HG03432 (cell line): ENCODE measurements around the gene OR5B21.

Experiments used
- ATAC-seq: cut with Tn5 transposase; IDR thresholded peaks from one replicate; pipeline ENCODE4 v1.9.1; 2021; ENCODE audit warnings: mild to moderate bottlenecking, moderate library complexity; ENCODE audit not compliant: unreplicated experiment

Gene OR5B21

GRCh38 chr11:58508005-58508404 is at the start of gene OR5B21:
OR5B21 (minus strand) TSS chr11:58508105; CDS start chr11:58508105, 0 bp downstream.
- ATAC-seq: no peak

DNA sequence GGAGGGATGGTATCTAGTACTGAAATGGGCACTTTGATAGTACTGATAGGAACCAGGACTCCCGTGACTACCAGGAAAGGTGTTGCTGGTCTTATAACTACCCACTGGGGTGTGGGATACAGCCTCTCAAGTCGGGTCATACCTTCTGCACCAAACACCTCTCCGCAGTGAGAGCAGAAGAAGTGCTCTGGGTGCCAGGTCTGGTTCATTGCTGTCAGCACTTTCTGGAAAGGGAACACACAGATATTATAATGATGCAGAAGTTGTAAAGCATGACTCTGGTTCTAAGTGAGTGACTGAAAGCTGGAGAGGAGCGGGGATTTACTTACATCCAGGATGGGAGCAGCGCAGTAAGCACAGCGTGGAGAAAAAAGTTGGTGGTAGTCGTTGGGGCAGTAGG is 41.7 kb upstream of the OR5B21 start:
- ATAC-seq: no peak

- no peak for ATAC-seq
Measured at GRCh38 chr11:58546841-58547240, 38.9 kb upstream of the OR5B21 start.

DNA sequence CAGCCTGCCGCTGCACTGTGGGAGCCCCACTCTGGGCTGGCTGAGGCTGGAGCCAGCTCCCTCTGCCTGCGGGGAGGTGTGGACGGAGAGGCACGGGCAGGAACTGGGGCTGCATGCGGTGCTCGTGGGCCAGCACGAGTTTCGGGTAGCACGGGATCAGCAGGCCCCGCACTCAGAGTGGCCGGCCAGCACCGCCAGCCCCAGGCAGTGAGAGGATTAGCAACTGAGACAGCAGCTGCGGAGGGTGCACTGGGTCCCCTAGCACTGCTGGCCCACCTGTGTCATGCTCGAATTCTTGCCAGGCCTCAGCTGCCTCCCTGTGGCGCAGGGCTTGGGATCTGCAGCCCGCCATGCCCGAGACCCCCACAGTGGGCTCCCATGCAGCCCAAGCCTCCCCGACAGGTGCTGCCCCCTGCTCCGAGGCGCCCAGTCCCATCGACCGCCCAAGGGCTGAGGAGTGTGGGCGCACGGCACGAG is 24.0 kb upstream of the OR5B21 start:
- no peak for ATAC-seq

DNA sequence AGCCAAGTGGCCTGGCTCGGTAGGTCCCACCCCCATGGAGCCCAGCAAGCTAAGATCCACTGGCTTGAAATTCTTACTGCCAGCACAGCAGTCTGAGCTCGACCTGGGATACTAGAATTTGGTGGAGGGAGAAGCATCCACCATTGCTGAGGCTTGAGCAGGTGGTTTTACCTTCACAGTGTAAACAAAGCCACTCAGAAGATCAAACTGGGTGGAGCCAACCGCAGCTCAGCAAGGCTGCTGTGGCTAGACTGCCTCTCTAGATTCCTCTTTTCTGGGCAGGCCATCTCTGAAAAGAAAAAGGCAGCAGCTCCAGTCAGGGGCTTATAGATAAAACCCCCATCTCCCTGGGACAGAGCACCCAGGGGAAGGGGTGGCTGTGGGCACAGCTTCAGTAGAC is 22.3 kb upstream of the OR5B21 start:
- no peak for ATAC-seq

DNA sequence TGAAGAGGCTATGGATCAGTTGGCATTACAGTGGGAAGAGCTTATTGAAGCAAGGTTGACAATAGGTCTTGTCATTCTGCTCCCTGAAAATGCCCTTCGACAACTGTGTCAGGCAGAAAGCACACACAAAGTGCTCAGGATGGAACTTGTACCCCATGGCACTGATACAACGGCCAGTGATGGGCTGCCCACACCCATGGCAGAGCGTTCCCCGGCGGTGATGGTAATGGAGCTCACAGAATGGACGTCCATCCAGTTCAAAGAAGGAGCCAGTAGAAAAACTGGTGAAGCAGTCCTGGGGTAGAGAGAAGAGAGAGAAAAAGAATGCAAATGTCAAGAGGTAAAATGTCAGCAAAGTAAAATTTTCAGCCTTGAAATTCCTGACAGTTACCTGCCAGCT is 19.5 kb upstream of the OR5B21 start:
- ATAC-seq: no peak

GRCh38 chr11:58526721-58527120 is 18.8 kb upstream of the OR5B21 start:
- no peak for ATAC-seq

GRCh38 chr11:58525037-58525614 is 17.2 kb upstream of the OR5B21 start:
- peak; percentile 89 for ATAC-seq

- peak; percentile 44 for ATAC-seq
Measured at GRCh38 chr11:58524232-58525036, 16.5 kb upstream of the OR5B21 start.

DNA sequence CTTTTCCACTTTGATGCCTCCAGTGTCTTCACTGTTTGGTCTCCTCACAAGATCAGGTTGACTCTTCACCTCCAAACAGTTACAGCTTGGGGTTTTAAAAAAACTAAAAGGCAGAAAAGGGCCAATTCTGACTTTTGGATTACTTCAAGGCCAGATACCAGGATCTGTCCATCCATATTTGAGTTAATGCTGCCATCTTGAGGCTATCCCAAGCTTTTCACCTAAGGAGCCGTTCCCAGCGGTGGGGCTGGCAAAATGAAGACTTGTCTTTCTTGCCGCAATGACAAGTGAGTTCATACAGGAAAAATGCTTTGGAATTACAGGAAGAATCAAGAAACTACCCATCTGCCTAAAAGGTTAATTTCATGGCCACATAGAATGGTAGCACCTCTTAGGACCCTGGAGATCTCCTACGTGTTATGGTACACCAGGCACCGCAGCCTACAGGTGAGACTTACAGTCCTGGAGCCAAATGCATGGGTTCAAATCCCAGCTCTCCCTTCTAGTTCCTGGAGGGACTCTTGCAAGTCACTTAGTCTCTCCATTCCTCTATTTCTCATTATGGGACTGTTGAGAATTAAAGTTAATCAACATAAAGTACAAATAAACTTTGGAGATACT is 6.0 kb upstream of the OR5B21 start:
- peak; percentile 75 for ATAC-seq

GRCh38 chr11:58511636-58512035 is 3.7 kb upstream of the OR5B21 start:
- no peak for ATAC-seq

GRCh38 chr11:58509748-58510147 is 1.8 kb upstream of the OR5B21 start:
- no peak for ATAC-seq

GRCh38 chr11:58508814-58509213 is 909 bp upstream of the OR5B21 start:
- ATAC-seq: no peak

DNA sequence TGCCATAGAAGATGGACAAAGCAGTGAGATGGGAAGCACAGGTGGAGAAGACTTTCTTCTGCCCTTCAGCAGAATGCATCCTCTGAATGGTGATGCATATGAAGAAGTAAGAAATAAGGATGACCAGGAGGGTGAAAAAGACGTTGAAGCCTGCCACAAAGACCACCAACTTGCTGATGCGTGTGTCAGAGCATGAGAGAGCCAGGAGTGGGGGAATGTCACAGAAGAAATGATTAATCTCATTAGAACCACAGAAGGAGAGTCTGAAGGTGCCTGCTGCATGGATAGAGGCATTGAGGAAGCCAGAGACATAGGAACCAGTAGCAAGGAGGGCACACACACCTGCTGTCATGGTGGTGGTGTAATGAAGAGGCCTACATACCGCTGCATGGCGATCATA is 550 bp downstream of the OR5B21 start:
- ATAC-seq: no peak

DNA sequence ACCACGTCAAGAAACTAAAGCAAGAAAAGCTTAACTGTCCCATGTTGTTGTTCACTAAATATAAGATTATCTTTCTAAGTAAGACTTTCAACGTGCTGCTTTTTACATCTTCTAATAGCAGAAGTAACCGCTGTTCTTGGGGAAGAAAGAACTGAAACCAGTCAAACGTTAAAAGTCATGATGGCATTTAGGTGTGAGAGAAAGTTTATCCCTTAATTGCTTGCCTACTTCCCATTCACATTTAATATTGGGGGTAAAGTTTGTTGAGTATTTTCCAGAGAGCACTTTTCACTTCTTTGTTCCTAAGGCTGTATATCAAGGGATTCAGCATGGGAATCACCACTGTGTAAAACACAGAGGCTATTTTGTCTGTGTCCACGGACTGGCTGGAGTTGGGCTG is 970 bp downstream of the OR5B21 start:
- ATAC-seq: peak; percentile 53

DNA sequence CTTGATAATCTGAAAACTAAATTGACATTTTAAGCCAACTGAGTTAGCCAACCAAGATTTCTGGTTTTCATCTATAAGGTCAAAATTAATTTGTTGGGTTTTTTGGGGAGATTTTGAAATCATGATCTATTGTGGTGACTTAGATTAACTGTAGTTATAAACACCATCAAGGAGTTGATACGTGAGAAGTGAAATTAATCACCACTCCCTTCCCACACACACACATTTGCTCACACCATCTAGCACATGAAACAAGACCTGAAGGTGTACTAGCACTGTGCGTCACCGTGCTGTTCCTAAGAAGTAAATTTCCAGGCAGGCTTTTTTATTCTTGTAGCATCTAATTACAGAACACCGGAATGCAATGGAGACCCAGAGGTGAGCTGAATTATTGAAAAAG is 2.1 kb downstream of the OR5B21 start:
- ATAC-seq: no peak

GRCh38 chr11:58504232-58504631 is 3.7 kb downstream of the OR5B21 start:
- ATAC-seq: no peak

- ATAC-seq: peak; percentile 97
Measured at GRCh38 chr11:58503361-58503856, 4.5 kb downstream of the OR5B21 start.

DNA sequence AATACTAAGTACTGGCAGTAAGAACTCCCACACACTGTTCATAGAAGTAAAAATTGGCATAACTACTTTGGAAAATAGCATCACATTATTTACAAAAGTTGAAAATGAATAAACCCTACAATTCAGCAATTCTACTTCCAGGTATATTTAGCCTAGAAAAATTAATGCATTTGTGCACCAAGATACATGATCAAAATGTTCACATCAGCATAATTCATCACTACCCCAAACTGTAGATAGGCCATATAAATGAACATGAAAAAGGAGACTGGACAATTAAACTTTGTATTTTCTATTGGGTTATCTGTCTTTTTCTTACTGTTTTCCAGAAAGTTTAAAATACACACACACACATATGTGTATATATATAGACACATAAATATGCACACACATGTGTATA is 5.9 kb downstream of the OR5B21 start:
- no peak for ATAC-seq

DNA sequence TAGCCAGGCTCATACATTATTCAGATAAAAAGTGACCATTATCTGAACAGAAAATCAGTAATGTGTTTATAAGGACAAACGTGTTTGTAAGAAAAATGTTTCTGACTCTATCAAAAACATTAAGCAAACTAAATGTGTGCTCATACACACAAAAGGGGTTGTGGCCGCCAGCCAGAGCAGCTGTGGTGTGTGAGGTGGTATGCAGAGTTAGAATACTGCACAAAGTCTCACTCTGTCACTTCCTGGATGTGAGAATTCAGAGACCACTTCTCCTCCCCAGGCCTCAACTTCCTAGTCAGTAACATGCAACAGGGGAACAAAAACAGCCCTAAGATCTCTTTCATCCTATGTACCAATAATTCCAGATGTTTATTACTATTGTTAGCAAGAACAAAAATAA is 9.4 kb downstream of the OR5B21 start:
- ATAC-seq: no peak

DNA sequence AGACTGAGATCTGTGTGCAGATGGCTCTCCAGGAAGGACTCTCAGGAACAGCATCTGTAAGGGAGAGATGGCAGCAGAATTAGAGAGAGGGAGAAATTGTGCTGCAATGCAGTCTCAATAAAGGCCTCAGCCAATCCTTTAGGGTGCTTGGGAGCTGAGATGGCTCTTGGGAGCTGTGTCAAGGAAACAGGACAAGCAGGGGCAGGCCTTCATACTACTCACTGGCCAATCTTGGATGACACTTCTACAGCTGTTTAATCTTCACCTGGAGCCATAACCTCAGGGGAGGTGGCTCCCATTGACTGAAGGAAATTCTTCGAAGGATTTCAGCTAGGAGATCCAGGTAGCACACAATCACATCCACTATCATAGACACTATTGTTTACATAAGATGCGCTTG is 10.0 kb downstream of the OR5B21 start:
- ATAC-seq: no peak

DNA sequence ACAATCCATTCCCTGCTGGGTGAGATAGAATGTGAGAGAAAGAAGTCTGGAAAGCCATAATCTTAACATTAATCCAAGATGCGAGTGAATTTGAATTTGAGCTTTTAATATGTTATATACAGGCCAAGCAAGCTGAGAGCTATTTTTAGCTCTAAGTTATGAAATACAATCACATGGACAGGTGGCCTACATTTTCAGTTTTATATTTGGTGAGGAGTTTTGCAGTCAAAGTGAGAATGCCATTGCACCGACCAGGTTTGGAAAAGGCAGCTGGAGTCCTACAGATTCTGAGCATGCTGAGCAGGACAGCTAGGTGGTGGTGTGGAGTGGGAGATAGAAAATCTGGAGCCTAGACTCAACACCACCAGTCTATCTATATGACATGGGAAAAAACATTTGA is 12.0 kb downstream of the OR5B21 start:
- peak; percentile 71 for ATAC-seq
